SK-N-MC (cell line): ENCODE measurements around the gene GRK4.

Experiments
- EZH2 ChIP-seq: fragments of 200-600 bp; sonication (generic); IDR thresholded peaks from one replicate; pipeline ENCODE4 v1.6.1; 2017; ENCODE audit warnings: antibody characterized with exemption
- POLR2AphosphoS5 ChIP-seq: IDR thresholded peaks from 2 replicates; pipeline ENCODE4 v1.6.1; 2012; ENCODE audit warnings: mild to moderate bottlenecking, low read depth, low read length, borderline replicate concordance

DNA sequence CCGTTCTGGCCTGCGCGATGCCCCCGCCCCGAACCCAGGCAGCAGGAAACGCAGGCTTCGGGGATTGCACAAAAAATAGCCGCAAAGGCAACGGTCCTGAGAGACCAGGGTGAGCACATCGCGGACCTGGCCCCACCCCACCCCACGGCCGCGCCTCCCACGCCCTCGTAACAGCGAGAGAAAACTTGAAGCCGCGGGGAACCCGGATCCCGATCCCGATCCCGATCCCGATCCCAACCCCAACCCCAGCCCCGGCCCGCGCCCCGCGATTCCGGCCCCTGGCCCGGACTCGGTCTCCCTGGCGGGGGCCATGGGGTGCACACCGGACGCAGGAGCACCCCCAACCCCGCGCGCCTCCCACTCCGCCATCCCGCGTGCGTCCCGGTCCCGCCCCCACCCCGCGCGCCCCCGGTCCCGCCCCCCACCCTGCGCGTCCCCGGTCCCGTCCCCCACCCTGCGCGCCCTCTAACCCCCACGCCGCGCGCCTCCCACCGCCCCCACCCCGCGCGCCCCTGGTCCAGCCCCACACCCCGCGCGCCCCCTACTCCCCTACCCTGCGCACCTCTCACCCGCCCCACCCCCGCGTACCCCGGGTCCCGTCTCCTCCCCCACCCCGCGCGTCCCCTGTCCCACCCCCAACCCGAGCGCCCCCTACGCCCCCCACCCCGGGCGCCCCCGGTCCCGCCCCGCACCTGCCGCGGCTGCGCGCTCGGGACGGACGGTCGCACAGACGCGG is 29.1 kb upstream of the GRK4 start:
- TF ChIP-seq EZH2, result no peak
- TF ChIP-seq POLR2AphosphoS5, result no peak
